IMR-90 (cell line): ENCODE results near the gene RPS16. TPM values are rescaled to one million over a fixed set of nuclear protein-coding genes. Genes with fewer than 3 reads are reported as not detected.

Source experiments
- ATAC-seq: fragments of 200-7000 bp; cut with Tn5 transposase; 2 replicates; pipeline ENCODE4 v1.9.1; 2020; ENCODE audit warnings: low read depth, mild to moderate bottlenecking, moderate library complexity
- BruUV-seq: library from RNA; stranded (reverse); fragments of 400-500 nt; replicated peaks from 2 replicates; lab custom pipeline; 2021; lab: Mats Ljungman, UMichigan
- CTCF ChIA-PET: fragments of 300-600 bp; formaldehyde crosslinking; extraction: SDS; loops from one replicate; lab custom pipeline; 2021; ENCODE audit warnings: antibody characterized with exemption; lab: Yijun Ruan, JAX
- POLR2A ChIA-PET: fragments of 300-600 bp; sonication (Branson Sonifier 250); formaldehyde crosslinking; loops from one replicate; lab custom pipeline; 2022; ENCODE audit warnings: antibody characterized with exemption; ENCODE audit not compliant: unreplicated experiment; lab: Charles Lee
- DNase-seq: peaks from one replicate; pipeline ENCODE4 v3.0.0; 2013
- H2AFZ ChIP-seq: replicated peaks from 2 replicates; pipeline ENCODE3; 2013; ENCODE audit warnings: low read length, mild to moderate bottlenecking; ENCODE audit not compliant: poor library complexity
- H2AK5ac ChIP-seq: 2 replicates; pipeline ENCODE4 v1.6.1; 2013; ENCODE audit warnings: low read depth, low read length, inconsistent platforms
- H2AK9ac ChIP-seq: replicated peaks from 2 replicates; pipeline ENCODE3; 2013; ENCODE audit warnings: mild to moderate bottlenecking, low read depth, low read length, moderate library complexity; ENCODE audit not compliant: poor library complexity
- H2BK120ac ChIP-seq: 2 replicates; pipeline ENCODE4 v1.6.1; 2013; ENCODE audit warnings: low read depth, low read length, inconsistent platforms
- H2BK15ac ChIP-seq: 3 replicates; pipeline ENCODE4 v1.6.1; 2013; ENCODE audit warnings: low read depth, low read length, inconsistent platforms
- H2BK20ac ChIP-seq: 2 replicates; pipeline ENCODE4 v1.6.1; 2013; ENCODE audit warnings: low read depth, mild to moderate bottlenecking, inconsistent platforms, low read length, moderate library complexity
- H2BK5ac ChIP-seq: 2 replicates; pipeline ENCODE4 v1.6.1; 2013; ENCODE audit warnings: mild to moderate bottlenecking, low read depth, low read length, inconsistent platforms; ENCODE audit not compliant: poor library complexity, severe bottlenecking
- H3K14ac ChIP-seq: replicated peaks from 2 replicates; pipeline ENCODE4 v1.6.1; 2013; ENCODE audit warnings: low read depth, low read length, inconsistent platforms
- H3K18ac ChIP-seq: 2 replicates; pipeline ENCODE4 v1.6.1; 2013; ENCODE audit warnings: low read depth, low read length, control low read depth
- H3K23ac ChIP-seq: 2 replicates; pipeline ENCODE4 v1.6.1; 2013; ENCODE audit warnings: low read depth, low read length, inconsistent platforms
- H3K27ac ChIP-seq: 2 replicates; pipeline ENCODE4 v1.5.1; 2013; ENCODE audit warnings: mild to moderate bottlenecking, control low read depth, low read length; ENCODE audit not compliant: insufficient read depth
- H3K27me3 ChIP-seq: 2 replicates; pipeline ENCODE4 v1.6.1; 2013; ENCODE audit warnings: low read length; ENCODE audit not compliant: control insufficient read depth, insufficient read depth
- H3K36me3 ChIP-seq: 2 replicates; pipeline ENCODE4 v1.6.1; 2013; ENCODE audit warnings: low read length, mixed read lengths; ENCODE audit not compliant: control insufficient read depth, insufficient read depth
- H3K4ac ChIP-seq: 2 replicates; pipeline ENCODE4 v1.6.1; 2013; ENCODE audit warnings: low read depth, low read length, inconsistent platforms
- H3K4me1 ChIP-seq: 2 replicates; pipeline ENCODE4 v1.6.1; 2013; ENCODE audit warnings: low read length, mixed read lengths; ENCODE audit not compliant: control insufficient read depth, insufficient read depth
- H3K4me2 ChIP-seq: 2 replicates; pipeline ENCODE4 v1.6.1; 2013; ENCODE audit warnings: low read depth, mild to moderate bottlenecking, control low read depth, low read length, moderate library complexity
- H3K4me3 ChIP-seq: 2 replicates; pipeline ENCODE4 v1.5.1; 2013; ENCODE audit warnings: low read depth, mild to moderate bottlenecking, control low read depth, low read length, moderate library complexity; ENCODE audit not compliant: insufficient read depth
- H3K56ac ChIP-seq: 2 replicates; pipeline ENCODE4 v1.6.1; 2013; ENCODE audit warnings: low read length, inconsistent platforms; ENCODE audit not compliant: insufficient read depth; ENCODE audit errors: extremely low read depth
- H3K79me1 ChIP-seq, 2 experiments: 2 replicates each; pipeline ENCODE4 v1.6.1; 2013; ENCODE audit warnings: low read length in 2 of 2, inconsistent platforms in 1 of 2, low read depth in 1 of 2
- H3K9ac ChIP-seq: 2 replicates; pipeline ENCODE4 v1.6.1; 2013; ENCODE audit warnings: low read depth, low read length, control low read depth
- H3K9me1 ChIP-seq: 2 replicates; pipeline ENCODE4 v1.6.1; 2013; ENCODE audit warnings: low read length, inconsistent platforms; ENCODE audit not compliant: insufficient read depth
- H3K9me3 ChIP-seq: 2 replicates; pipeline ENCODE4 v1.6.1; 2013; ENCODE audit warnings: low read length; ENCODE audit not compliant: control insufficient read depth, insufficient read depth
- H4K20me1 ChIP-seq: 2 replicates; pipeline ENCODE4 v1.6.1; 2013; ENCODE audit warnings: low read length, inconsistent platforms; ENCODE audit not compliant: insufficient read depth
- H4K5ac ChIP-seq: 2 replicates; pipeline ENCODE4 v1.6.1; 2013; ENCODE audit warnings: mild to moderate bottlenecking, low read depth, low read length, control low read depth
- H4K8ac ChIP-seq, 2 experiments: 2 replicates each; pipeline ENCODE4 v1.6.1; 2013; ENCODE audit warnings: low read depth in 2 of 2, low read length in 2 of 2, control low read depth in 1 of 2, inconsistent platforms in 1 of 2
- H4K91ac ChIP-seq: 2 replicates; pipeline ENCODE4 v1.6.1; 2013; ENCODE audit warnings: low read depth, low read length, inconsistent platforms; ENCODE audit not compliant: insufficient read depth
- BHLHE40 ChIP-seq: fragments of 150-350 bp; IDR thresholded peaks from 2 replicates; pipeline ENCODE4 v1.6.1; 2016; ENCODE audit warnings: mild to moderate bottlenecking, low read depth, low read length
- CTCF ChIP-seq: conservative IDR thresholded peaks from 2 replicates; pipeline ENCODE4 v1.5.1; 2012; ENCODE audit warnings: mild to moderate bottlenecking, low read depth, low read length, improper control_type of control experiment
- ELK1 ChIP-seq: fragments of 150-350 bp; IDR thresholded peaks from 2 replicates; pipeline ENCODE4 v1.6.1; 2016; ENCODE audit warnings: low read depth, mild to moderate bottlenecking, low read length, moderate library complexity, borderline replicate concordance
- FOS ChIP-seq: fragments of 150-350 bp; IDR thresholded peaks from 2 replicates; pipeline ENCODE4 v1.6.1; 2016; ENCODE audit warnings: low read depth, low read length
- MAFK ChIP-seq: IDR thresholded peaks from 2 replicates; pipeline ENCODE4 v1.6.1; 2012; ENCODE audit warnings: low read depth, low read length, improper control_type of control experiment
- MXI1 ChIP-seq: IDR thresholded peaks from 2 replicates; pipeline ENCODE4 v1.6.1; 2012; ENCODE audit warnings: low read depth, mild to moderate bottlenecking, low read length, moderate library complexity, borderline replicate concordance
- POLR2A ChIP-seq: IDR thresholded peaks from 2 replicates; pipeline ENCODE4 v1.6.1; 2012; ENCODE audit warnings: mild to moderate bottlenecking, low read depth, low read length
- RAD21 ChIP-seq: IDR thresholded peaks from 2 replicates; pipeline ENCODE4 v1.6.1; 2012; ENCODE audit warnings: low read length, improper control_type of control experiment
- RCOR1 ChIP-seq: IDR thresholded peaks from 2 replicates; pipeline ENCODE4 v1.6.1; 2012; ENCODE audit warnings: mild to moderate bottlenecking, low read length, improper control_type of control experiment; ENCODE audit not compliant: insufficient replicate concordance
- RFX5 ChIP-seq: IDR thresholded peaks from 2 replicates; pipeline ENCODE4 v1.8.0; 2012; ENCODE audit warnings: low read depth, mild to moderate bottlenecking, low read length, moderate library complexity
- WGBS, 2 experiments: methylation state at CpG; one replicate each; pipeline versions ENCODE4 v1.1.5 to v1.1.7; 2013; ENCODE audit warnings: missing lambda C conversion rate in 2 of 2; ENCODE audit not compliant: insufficient read length in 1 of 2; ENCODE audit errors: extremely low coverage in 2 of 2; 5-methylcytosine and 5-hydroxymethylcytosine counted together
- dilution Hi-C: fragments of 300-500 bp; cut with HindIII; formaldehyde crosslinking; loops from one replicate; pipeline ENCODE4 v1.14.3; 2018; ENCODE audit warnings: low sequenced_read_pairs; ENCODE audit not compliant: unreplicated experiment
- in situ Hi-C: fragments of 300-500 bp; cut with MboI; formaldehyde crosslinking; loops from 3 replicates; pipeline ENCODE4 v1.14.3; 2019; ENCODE audit warnings: low sequenced_read_pairs, inconsistent platforms, mixed read lengths
- intact Hi-C: fragments of 100-400 bp; cut with micrococcal nuclease; formaldehyde crosslinking; loops from 2 replicates; pipeline ENCODE4 v1.10.0; 2022
- polyA plus RNA-seq, 3 experiments: library from polyadenylated mRNA; depleted of rRNA; stranded (reverse); fragments of >200 nt; gene quantifications; 2 replicates each; pipeline ENCODE4 v1.2.3, GENCODE V29; 2012; ENCODE audit warnings: low replicate concordance in 1 of 3
- total RNA-seq: library from RNA; depleted of rRNA; stranded (reverse); fragments of >200 nt; gene quantifications from 2 replicates; pipeline ENCODE4 v1.2.3, GENCODE V29; 2012

Gene RPS16
- total and polyA plus RNA-seq, 2 of the 4 experiments (the other 2 are of a cell fraction): 320 to 3,500 TPM

GRCh38 chr19:39411832-39412099 lies 24.0 kb downstream of the RPS16 start (continued):
- peak; percentile 84 for TF ChIP-seq CTCF

GRCh38 chr19:39411081-39411831 lies 24.5 kb downstream of the RPS16 start:
- intact Hi-C loops (no loop called here), dilution Hi-C loops (no loop called here), in situ Hi-C loops (no loop called here)
- Histone ChIP-seq H3K56ac (peak overlapping the region; percentile 59), H3K27me3 (no peaks in the 10 kb centered on the region), H3K9me3 (no peaks in the 10 kb centered on the region), H2AK5ac (peak overlapping the region; percentile 98), H3K4me1 (peaks cover 26% of the 10 kb centered on the region), H4K20me1 (peaks cover 53% of the 10 kb centered on the region), H3K4ac (peak overlapping the region; percentile 98), H3K9ac (peak overlapping the region; percentile 92), H3K18ac (peak overlapping the region; percentile 24), H3K79me1 (peaks cover 10 to 45% of the 10 kb centered on the region in 2 experiments; a peak in 3 of 4 replicates), H2BK120ac (peak overlapping the region; percentile 49), H4K8ac (peak overlapping the region; percentile 94 to 95), H3K4me2 (peak overlapping the region; percentile 71), H2BK20ac (peak overlapping the region; percentile 55), H3K27ac (peak overlapping the region; percentile 97), H2BK15ac (peak overlapping the region; percentile 40; the same call in 2 of the 3 replicates), H3K9me1 (peaks cover 9% of the 10 kb centered on the region; the same call in 1 of the 2 replicates), H4K5ac (peak overlapping the region; percentile 87), H3K4me3 (no peak overlapping the region), H3K23ac (peak overlapping the region; percentile 87), H3K36me3 (peaks cover 24% of the 10 kb centered on the region), H2BK5ac (peak overlapping the region; percentile 85), H3K14ac (peak overlapping the region; percentile 99), H2AFZ (peak overlapping the region; percentile 69), H2AK9ac (peak overlapping the region; percentile 65), H4K91ac (peak overlapping the region; percentile 98)
- WGBS, 2 experiments: 46% methylated on average over 4 of the region's 9 CpGs; no CpG with 5 or more reads in 1 of the 2 experiments
- no TSS peak for BruUV-seq
- POLR2A ChIA-PET: interaction anchor here (0.9 to 1.5 kb wide), 4 partner anchors 8 to 17 kb away, joined by 3 to 6 read pairs (median 4); no protein-coding TSS in a partner anchor
- ATAC-seq (no peak), DNase-seq (peak; percentile 68)
- CTCF ChIA-PET: interaction anchor here (0.7 to 2.3 kb wide), 6 partner anchors 8 to 25 kb away, joined by 3 to 28 read pairs (median 4); partner anchors contain the start of genes MED29 and RPS16
- no peak for TF ChIP-seq ELK1
- no peak for TF ChIP-seq MXI1
- TF ChIP-seq POLR2A: peak; percentile 90
- TF ChIP-seq BHLHE40: no peak
- TF ChIP-seq RFX5: no peak
- TF ChIP-seq MAFK: no peak
- 0 out of 2 replicates have a peak, but pooled peaks have one; percentile 12 for TF ChIP-seq FOS
- TF ChIP-seq RCOR1: peak; percentile 73
- no peak for TF ChIP-seq RAD21
- TF ChIP-seq CTCF: no peak
